ENCODE data around the gene PTEN.

- TF ChIP-seq CTCF (IDR thresholded peaks at IDR 0.05; ENCODE audit: insufficient read depth, low read depth, low read length) = no peak
- no peak for TF ChIP-seq EZH2 (IDR thresholded peaks at IDR 0.05; ENCODE audit: insufficient read depth, low read length)
These were observed 16.9 kb downstream of the PTEN start for GRCh38 chr10:87880336-87880735.
